Measurements from ENCODE around the gene OR6N2.

The OR6N2 gene

DNA sequence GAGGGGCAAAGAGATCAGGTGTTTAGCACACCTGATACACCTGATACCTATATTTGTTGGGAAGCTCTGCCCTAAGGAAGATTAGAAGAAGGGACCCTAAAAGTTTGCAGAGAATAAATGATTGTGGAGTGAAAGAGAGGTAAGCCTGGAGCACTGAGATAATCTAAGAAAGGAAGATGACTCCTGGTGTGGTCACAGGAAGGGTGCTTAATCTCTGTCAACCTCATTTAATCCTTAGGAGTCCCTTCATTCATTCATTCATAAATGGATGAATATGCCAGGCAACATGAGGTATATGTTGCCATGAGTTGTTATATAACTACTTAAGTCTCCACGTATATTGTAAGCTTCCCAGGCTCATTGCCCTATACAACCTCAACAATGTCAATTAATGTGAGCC lies 34.0 kb upstream of the OR6N2 start:
- TF ChIP-seq, protein P1, sequence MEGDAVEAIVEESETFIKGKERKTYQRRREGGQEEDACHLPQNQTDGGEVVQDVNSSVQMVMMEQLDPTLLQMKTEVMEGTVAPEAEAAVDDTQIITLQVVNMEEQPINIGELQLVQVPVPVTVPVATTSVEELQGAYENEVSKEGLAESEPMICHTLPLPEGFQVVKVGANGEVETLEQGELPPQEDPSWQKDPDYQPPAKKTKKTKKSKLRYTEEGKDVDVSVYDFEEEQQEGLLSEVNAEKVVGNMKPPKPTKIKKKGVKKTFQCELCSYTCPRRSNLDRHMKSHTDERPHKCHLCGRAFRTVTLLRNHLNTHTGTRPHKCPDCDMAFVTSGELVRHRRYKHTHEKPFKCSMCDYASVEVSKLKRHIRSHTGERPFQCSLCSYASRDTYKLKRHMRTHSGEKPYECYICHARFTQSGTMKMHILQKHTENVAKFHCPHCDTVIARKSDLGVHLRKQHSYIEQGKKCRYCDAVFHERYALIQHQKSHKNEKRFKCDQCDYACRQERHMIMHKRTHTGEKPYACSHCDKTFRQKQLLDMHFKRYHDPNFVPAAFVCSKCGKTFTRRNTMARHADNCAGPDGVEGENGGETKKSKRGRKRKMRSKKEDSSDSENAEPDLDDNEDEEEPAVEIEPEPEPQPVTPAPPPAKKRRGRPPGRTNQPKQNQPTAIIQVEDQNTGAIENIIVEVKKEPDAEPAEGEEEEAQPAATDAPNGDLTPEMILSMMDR (IDR thresholded peaks at IDR 0.05; ENCODE audit: insufficient read depth, missing control alignments): no peak
- DNase-seq (ENCODE audit: insufficient read length, low spot score) (no peak), FAIRE-seq (no peak)

DNA sequence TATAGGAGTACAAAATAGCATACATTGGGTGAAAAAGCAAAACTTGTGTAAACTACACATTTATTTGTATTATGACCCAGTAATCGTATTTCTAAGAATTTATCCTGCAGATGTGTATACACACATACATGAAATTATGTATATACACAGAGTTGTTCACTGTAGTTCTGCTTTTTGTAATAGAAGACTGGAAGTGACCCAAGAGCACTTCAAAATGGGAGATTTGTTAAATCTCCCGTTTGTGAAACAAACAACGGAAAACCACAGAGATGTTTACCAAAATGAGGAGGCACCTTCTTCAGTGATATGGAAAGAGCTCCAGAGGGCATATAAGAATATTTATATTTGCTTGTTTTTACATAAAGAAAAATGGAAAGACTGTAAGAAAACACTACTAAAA lies 32.2 kb upstream of the OR6N2 start:
- DNase-seq (ENCODE audit: insufficient read length, low spot score): no peak
- TF ChIP-seq, protein P1 (IDR thresholded peaks at IDR 0.05; ENCODE audit: insufficient read depth, missing control alignments): no peak
- FAIRE-seq: no peak

DNA sequence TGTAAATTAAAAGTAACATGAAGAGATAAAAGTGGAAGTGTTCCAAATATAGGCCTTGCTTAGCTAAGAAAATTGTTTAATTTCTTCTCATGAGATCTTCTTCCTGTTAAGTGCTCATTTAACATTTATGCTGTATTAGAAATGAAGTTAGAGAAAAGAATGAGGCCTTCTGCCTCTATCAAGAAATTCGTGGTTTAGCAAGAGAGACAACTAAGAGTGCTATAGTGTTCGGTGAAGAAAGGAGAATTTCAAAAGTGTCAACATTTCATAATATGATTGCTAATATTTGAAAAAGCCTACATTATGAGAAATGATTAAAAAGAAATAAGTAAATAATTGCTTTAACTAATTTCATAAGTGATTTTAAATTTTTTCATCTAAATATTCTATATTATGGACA lies 31.3 kb upstream of the OR6N2 start:
- TF ChIP-seq, protein P1 (IDR thresholded peaks at IDR 0.05; ENCODE audit: insufficient read depth, missing control alignments): no peak
- no peak for FAIRE-seq
- no peak for DNase-seq (ENCODE audit: insufficient read length, low spot score)

DNA sequence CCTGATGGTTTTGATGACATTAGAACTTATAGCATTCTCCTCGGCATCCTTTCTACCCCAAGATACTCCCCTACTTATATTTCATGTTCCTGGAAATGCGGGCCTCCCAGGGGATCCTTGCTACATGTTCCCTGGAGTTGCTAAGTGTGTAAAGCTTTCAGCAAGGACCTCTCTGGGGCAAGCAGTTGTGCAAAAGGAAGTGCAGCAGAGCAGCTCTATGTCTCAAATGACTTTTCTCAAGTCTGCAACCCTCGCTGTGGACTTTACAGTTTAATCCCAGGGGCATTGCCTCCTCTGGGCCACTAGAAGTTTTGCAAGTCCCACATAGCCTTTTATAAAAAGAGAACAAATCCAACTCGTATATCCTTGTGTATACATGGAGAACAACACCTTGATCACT lies 29.3 kb upstream of the OR6N2 start:
- no peak for FAIRE-seq
- TF ChIP-seq, protein P1 (IDR thresholded peaks at IDR 0.05; ENCODE audit: insufficient read depth, missing control alignments): no peak
- DNase-seq (ENCODE audit: insufficient read length, low spot score): no peak

DNA sequence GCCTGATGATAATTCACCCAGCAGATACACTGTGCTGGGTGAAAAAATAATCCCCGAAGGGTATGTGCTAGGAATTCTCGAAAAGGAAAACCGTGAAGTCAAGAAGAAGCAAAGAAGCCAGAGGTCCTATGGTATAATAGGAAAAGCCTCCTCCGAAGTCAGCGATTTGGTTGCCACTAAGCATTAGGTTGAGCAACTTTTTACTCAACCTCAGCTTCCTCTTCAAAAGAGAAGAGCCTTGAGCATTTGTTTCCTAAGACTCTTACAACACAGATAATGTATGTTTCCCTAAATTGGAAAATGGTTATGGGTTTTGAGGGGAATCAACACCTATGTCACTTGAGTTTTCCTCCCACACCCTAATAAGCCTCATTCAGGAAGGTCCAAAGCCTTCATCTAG lies 28.9 kb upstream of the OR6N2 start:
- FAIRE-seq: no peak
- no peak for DNase-seq (ENCODE audit: insufficient read length, low spot score)
- TF ChIP-seq, protein P1 (IDR thresholded peaks at IDR 0.05; ENCODE audit: insufficient read depth, missing control alignments): no peak

DNA sequence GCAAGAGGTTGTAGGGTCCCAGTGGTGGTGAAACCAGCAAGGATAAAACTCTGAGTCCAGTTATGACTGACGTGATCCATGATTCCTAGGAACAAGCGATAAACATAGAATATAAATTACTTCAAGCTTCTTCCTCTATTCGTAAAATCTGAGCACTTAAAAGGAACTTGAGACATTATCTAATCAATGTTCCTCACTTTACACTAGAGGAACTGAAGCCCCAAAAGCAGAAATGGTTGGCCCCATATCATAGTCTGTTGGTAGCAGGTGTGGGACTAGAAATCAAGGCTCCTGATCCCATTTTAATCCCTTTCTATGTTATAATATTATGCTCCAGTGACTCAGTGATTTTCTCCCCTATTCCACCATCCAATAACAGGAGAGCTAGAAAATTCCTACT lies 28.3 kb upstream of the OR6N2 start:
- FAIRE-seq (no peak), DNase-seq (ENCODE audit: insufficient read length, low spot score) (no peak)
- TF ChIP-seq, protein P1 (IDR thresholded peaks at IDR 0.05; ENCODE audit: insufficient read depth, missing control alignments): no peak

DNA sequence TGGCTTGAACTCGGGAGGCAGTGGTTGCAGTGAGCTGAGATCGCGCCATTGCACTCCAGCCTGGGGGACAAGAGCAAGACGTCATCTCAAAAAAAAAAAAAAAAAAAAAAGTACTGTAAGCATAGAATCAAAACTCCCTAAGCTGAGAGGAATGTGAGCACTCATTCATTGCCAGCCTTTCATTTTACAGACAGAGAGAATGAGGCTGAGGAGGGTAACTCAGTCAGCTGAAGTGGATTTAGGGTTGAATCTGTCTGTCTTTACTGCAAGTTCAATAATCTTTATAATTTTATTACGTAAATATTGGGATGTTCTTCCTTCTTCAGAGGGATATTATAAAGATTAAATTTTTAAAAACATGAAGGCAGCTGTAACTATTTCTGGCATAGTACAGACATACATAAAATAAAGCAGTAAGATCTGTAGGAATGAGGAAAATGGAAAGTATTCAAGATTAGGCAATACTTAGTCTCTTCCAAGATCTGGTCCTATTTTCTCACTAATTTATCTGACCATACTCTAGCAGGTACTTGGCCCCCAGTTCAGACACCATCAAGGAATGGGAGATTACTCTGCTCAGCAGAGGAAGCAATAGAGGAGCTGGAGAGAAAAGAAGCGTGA lies 26.0 kb upstream of the OR6N2 start:
- FAIRE-seq (no peak), DNase-seq (ENCODE audit: insufficient read length, low spot score) (no peak)
- TF ChIP-seq, protein P1 (IDR thresholded peaks at IDR 0.05; ENCODE audit: insufficient read depth, missing control alignments): no peak
